Keratinocyte (primary cell): ENCODE measurements around the gene CGREF1. TPM values are rescaled to one million over a fixed set of nuclear protein-coding genes. Genes with fewer than 3 reads are reported as not detected.

Experiments used
- DNase-seq: peaks from one replicate; pipeline ENCODE4 v3.0.0-alpha.2; 2011; ENCODE audit warnings: low read depth, missing footprints, low spot score
- FAIRE-seq: peaks from 2 replicates; lab custom pipeline; 2011; peaks lifted over from hg19 to GRCh38; lab: Jason Lieb, UNC
- H2AFZ ChIP-seq: 2 replicates; pipeline ENCODE4 v1.6.0; 2012; ENCODE audit warnings: low read length, control low read depth, inconsistent platforms; ENCODE audit not compliant: control insufficient read depth
- H3K27ac ChIP-seq: 2 replicates; pipeline ENCODE4 v1.5.1; 2011; ENCODE audit warnings: low read length; ENCODE audit not compliant: control insufficient read depth, insufficient read depth
- H3K27me3 ChIP-seq: 3 replicates; pipeline ENCODE4 v1.6.0; 2011; ENCODE audit warnings: low read length; ENCODE audit not compliant: control insufficient read depth, insufficient read depth; ENCODE audit errors: extremely low read depth
- H3K36me3 ChIP-seq, 2 experiments: 2 replicates in 1 of 2; 3 replicates in 1 of 2; pipeline ENCODE4 v1.5.1; 2011; ENCODE audit warnings: low read length in 2 of 2, mild to moderate bottlenecking in 1 of 2; ENCODE audit not compliant: control insufficient read depth in 2 of 2, insufficient read depth in 2 of 2; ENCODE audit errors: extremely low read depth in 1 of 2
- H3K4me1 ChIP-seq: 3 replicates; pipeline ENCODE4 v1.5.1; 2011; ENCODE audit warnings: low read length; ENCODE audit not compliant: control insufficient read depth, insufficient read depth; ENCODE audit errors: extremely low read depth
- H3K4me2 ChIP-seq: 3 replicates; pipeline ENCODE4 v1.6.0; 2011; ENCODE audit warnings: low read depth, low read length; ENCODE audit not compliant: control insufficient read depth, insufficient read depth; ENCODE audit errors: extremely low read depth
- H3K4me3 ChIP-seq, 3 experiments: fragments of 200-600 bp in 1 of 3; sonication (generic) in 1 of 3; 2 replicates in 2 of 3; 3 replicates in 1 of 3; pipeline ENCODE4 v1.5.1; 2011 to 2016; ENCODE audit warnings: low read length in 3 of 3, mild to moderate bottlenecking in 3 of 3, control low read depth in 2 of 3, inconsistent platforms in 1 of 3, low read depth in 1 of 3, mixed read lengths in 1 of 3, mixed run types in 1 of 3, moderate library complexity in 1 of 3; ENCODE audit not compliant: control insufficient read depth in 2 of 3, insufficient read depth in 2 of 3; ENCODE audit errors: extremely low read depth in 1 of 3
- H3K79me2 ChIP-seq: 2 replicates; pipeline ENCODE4 v1.6.0; 2012; ENCODE audit warnings: low read length; ENCODE audit not compliant: control insufficient read depth, insufficient read depth
- H3K9ac ChIP-seq: 3 replicates; pipeline ENCODE4 v1.6.0; 2011; ENCODE audit warnings: low read length; ENCODE audit not compliant: control insufficient read depth, insufficient read depth; ENCODE audit errors: extremely low read depth
- H3K9me1 ChIP-seq: 3 replicates; pipeline ENCODE4 v1.6.0; 2011; ENCODE audit warnings: low read length; ENCODE audit not compliant: control insufficient read depth, insufficient read depth; ENCODE audit errors: extremely low read depth
- H3K9me3 ChIP-seq: 2 replicates; pipeline ENCODE4 v1.5.1; 2012; ENCODE audit warnings: low read depth, low read length; ENCODE audit not compliant: control insufficient read depth
- H4K20me1 ChIP-seq: 3 replicates; pipeline ENCODE4 v1.6.0; 2011; ENCODE audit warnings: low read length; ENCODE audit not compliant: control insufficient read depth, insufficient read depth; ENCODE audit errors: extremely low read depth
- EZH2 ChIP-seq: IDR thresholded peaks from one replicate; pipeline ENCODE4 v1.6.1; 2012; ENCODE audit warnings: inconsistent platforms, mild to moderate bottlenecking, low read length, moderate library complexity
- dilution Hi-C: fragments of 300-500 bp; cut with MboI; formaldehyde crosslinking; loops from one replicate; pipeline ENCODE4 v1.7.0; 2020; ENCODE audit warnings: low sequenced_read_pairs; ENCODE audit not compliant: extremely low pct_ligation_motif_present
- polyA plus RNA-seq, 5 experiments: library from polyadenylated mRNA; depleted of rRNA in 3 of 5; stranded (reverse) in 3 of 5; stranded (forward) in 1 of 5; unstranded in 1 of 5; fragments of >200 nt; gene quantifications; 1 replicate in 1 of 5; 2 replicates in 3 of 5; 3 replicates in 1 of 5; pipeline versions ENCODE4 v1.2.1 to v1.2.3, GENCODE V29; 2011 to 2012; ENCODE audit warnings: missing spikeins in 2 of 5, low read depth in 1 of 5, low replicate concordance in 1 of 5
- TF ChIP-seq, protein P1 (sequence below), 3 experiments: IDR thresholded peaks in 1 of 3; conservative IDR thresholded peaks in 1 of 3; optimal IDR thresholded peaks in 1 of 3; 2 replicates in 2 of 3; 3 replicates in 1 of 3; pipeline versions ENCODE3 to v1.5.1; 2011; ENCODE audit warnings: low read length in 3 of 3, mild to moderate bottlenecking in 3 of 3, moderate library complexity in 2 of 3, control low read depth in 1 of 3, inconsistent platforms in 1 of 3; ENCODE audit not compliant: insufficient read depth in 2 of 3; ENCODE audit errors: extremely low read depth in 1 of 3

Gene CGREF1
- polyA plus RNA-seq, 1 donor (not counting 4 experiments of a cell fraction or from before 2014, with no cell fraction given) = 1.3 TPM

DNA sequence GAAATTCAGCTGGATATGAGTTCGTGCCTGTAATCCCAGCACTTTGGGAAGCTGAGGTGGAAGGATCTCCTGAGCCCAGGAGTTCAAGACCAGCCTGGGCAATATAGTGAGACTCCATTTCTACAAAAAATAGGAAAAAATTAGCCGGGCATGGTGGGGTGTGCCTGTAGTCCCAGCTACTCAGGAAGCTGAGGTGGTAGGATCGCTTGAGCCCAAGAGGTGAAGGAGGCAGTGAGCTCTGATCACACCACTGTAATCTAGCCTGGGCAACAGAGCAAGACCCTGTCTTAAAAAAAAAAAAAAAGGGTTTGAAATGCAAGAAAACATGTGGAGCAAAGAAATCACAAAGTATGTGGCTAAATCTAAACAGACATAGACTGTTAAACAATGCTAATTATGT is 9.8 kb downstream of the CGREF1 start:
- Histone ChIP-seq H3K4me2 (no peak overlapping the region), H3K9me3 (no peaks in the 10 kb centered on the region), H3K9me1 (no peaks in the 10 kb centered on the region), H3K36me3 (no peaks in the 10 kb centered on the region), H4K20me1 (no peaks in the 10 kb centered on the region), H3K4me1 (no peaks in the 10 kb centered on the region), H3K27ac (no peak overlapping the region), H3K27me3 (peaks cover under 1% of the 10 kb centered on the region), H3K4me3 (no peak overlapping the region), H3K79me2 (no peaks in the 10 kb centered on the region), H2AFZ (no peak overlapping the region), H3K9ac (no peak overlapping the region)
- dilution Hi-C loops = no loop called here
- FAIRE-seq (no peak), DNase-seq (no peak)
- TF ChIP-seq, protein P1, sequence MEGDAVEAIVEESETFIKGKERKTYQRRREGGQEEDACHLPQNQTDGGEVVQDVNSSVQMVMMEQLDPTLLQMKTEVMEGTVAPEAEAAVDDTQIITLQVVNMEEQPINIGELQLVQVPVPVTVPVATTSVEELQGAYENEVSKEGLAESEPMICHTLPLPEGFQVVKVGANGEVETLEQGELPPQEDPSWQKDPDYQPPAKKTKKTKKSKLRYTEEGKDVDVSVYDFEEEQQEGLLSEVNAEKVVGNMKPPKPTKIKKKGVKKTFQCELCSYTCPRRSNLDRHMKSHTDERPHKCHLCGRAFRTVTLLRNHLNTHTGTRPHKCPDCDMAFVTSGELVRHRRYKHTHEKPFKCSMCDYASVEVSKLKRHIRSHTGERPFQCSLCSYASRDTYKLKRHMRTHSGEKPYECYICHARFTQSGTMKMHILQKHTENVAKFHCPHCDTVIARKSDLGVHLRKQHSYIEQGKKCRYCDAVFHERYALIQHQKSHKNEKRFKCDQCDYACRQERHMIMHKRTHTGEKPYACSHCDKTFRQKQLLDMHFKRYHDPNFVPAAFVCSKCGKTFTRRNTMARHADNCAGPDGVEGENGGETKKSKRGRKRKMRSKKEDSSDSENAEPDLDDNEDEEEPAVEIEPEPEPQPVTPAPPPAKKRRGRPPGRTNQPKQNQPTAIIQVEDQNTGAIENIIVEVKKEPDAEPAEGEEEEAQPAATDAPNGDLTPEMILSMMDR (optimal IDR thresholded peaks at IDR 0.05 in 1 of 3, IDR thresholded peaks at IDR 0.05 in 1 of 3, conservative IDR thresholded peaks at IDR 0.05 in 1 of 3; ENCODE audit: extremely low read depth in 1 of 3, insufficient read depth in 2 of 3, low read length in 3 of 3) = no peak
- no peak for TF ChIP-seq EZH2

DNA sequence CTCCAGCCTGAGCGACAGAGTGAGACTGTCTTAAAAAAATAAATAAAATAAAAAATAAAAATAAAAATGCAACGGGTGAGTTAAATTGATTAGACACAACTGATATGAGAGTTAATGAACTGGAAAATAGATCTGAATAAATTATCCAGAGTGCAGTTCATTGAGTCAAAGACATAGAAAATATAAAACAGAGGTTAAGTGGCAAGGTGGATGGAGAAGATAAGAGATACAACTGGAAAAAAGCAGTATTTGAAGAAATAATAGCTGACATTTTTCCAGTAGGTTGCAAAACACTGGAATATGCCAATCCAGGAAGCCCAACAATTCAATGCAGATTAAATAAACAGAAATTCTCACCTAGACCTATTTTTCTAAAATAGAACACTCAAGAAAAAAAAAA is 10.7 kb downstream of the CGREF1 start:
- Histone ChIP-seq H3K9ac (no peak overlapping the region), H3K4me1 (no peaks in the 10 kb centered on the region), H3K79me2 (no peaks in the 10 kb centered on the region), H4K20me1 (no peaks in the 10 kb centered on the region), H3K27me3 (peaks cover 3% of the 10 kb centered on the region), H3K27ac (no peak overlapping the region), H2AFZ (no peak overlapping the region), H3K36me3 (no peaks in the 10 kb centered on the region), H3K4me3 (no peak overlapping the region), H3K9me3 (no peaks in the 10 kb centered on the region), H3K4me2 (no peak overlapping the region), H3K9me1 (no peaks in the 10 kb centered on the region)
- dilution Hi-C loops = no loop called here
- no peak for TF ChIP-seq EZH2
- TF ChIP-seq, protein P1 (optimal IDR thresholded peaks at IDR 0.05 in 1 of 3, IDR thresholded peaks at IDR 0.05 in 1 of 3, conservative IDR thresholded peaks at IDR 0.05 in 1 of 3; ENCODE audit: extremely low read depth in 1 of 3, insufficient read depth in 2 of 3, low read length in 3 of 3) = no peak
- DNase-seq = no peak
- FAIRE-seq = no peak
